Femur (tissue), 1 donor: ENCODE data around the gene RAB40B.
A peak's percentile ranks its signal among the peaks of the same experiment; 100 is the strongest.
"Not testable (repeated sequence)": the region's sequence is repeated elsewhere in the genome, so short reads cannot be mapped to it uniquely, and the experiment has no call there.

Experiments
- DNase-seq: peaks from one replicate; pipeline ENCODE4 v3.0.0-alpha.2; 2017

RAB40B gene, protein sequence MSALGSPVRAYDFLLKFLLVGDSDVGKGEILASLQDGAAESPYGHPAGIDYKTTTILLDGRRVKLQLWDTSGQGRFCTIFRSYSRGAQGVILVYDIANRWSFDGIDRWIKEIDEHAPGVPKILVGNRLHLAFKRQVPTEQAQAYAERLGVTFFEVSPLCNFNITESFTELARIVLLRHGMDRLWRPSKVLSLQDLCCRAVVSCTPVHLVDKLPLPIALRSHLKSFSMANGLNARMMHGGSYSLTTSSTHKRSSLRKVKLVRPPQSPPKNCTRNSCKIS

DNA sequence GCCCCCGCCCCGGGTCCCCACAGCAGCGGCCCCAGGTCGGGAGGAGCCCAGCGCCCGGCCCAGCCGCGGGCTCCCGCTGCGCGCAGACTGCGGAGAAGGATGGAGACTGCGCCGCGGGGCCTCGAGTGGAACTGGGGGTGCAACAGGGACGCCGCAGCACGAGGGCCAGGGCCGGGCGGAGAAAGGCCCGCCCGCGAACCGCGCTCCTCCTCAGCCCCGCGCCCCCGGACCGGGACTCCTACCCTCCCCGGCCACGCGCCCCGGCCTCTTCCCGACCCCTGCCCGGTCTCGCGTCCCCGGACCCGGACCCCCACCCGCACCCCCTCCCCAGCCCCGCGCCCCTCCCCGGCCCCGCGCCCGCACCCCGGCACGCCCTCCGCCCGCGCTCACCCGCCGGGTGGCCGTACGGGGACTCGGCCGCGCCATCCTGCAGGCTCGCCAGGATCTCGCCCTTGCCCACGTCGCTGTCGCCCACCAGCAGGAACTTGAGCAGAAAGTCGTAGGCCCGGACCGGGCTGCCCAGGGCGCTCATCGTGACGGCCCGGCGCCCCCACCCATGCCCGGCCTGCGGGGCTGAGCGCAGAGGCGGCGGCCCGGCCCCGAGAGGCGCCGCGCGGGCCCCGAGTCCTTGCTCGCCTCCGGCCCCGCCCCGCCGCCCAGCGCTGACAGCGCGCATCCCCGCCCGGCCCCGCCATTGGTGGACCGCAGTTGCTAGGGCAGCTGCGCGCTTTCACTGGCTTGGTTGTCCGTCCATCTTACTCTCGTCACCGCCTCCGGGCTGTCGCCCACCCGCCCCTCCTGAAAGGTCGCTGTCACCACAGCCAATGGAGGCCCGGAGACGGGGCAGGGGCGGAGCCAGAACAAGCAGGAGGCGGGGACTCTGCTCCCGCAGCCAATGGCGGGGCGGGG is at the start of gene RAB40B:
Gene RAB40B, minus strand, starts transcription at position 634 of the 909 bp plus-strand sequence. Its CDS starts 102 bp downstream, at position 532.
- peak; percentile 99 for DNase-seq

DNA sequence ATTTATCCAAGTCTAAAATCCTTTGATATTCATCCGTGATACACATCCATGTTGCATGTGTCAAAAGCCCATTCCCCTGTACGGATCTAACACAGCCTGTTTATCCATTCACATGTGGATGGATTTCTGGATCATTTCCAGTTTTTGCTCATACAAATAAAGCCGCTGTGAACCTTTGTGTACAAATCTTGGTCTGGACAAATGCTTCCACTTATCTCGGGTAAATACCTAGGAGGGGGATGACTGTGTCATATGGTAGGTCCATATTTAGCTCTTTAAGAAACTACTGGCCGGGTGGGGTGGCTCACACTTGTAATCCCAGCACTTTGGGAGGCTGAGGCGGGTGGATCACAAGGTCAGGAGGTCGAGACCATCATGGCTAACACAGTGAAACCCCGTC is 47.0 kb upstream of the RAB40B start:
- no peak for DNase-seq

DNA sequence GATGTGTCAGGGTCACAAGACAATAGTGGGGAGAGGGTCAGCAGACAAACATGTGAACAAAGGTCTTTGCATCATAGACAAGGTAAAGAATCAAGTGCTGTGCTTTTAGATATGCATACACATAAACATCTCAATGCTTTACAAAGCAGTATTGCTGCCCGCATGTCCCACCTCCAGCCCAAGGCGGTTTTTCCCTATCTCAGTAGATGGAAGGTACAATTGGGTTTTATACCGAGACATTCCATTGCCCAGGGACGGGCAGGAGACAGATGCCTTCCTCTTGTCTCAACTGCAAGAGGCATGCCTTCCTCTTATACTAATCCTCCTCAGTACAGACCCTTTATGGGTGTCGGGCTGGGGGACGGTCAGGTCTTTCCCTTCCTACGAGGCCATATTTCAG is 46.2 kb upstream of the RAB40B start:
- not testable (repeated sequence) for DNase-seq

DNA sequence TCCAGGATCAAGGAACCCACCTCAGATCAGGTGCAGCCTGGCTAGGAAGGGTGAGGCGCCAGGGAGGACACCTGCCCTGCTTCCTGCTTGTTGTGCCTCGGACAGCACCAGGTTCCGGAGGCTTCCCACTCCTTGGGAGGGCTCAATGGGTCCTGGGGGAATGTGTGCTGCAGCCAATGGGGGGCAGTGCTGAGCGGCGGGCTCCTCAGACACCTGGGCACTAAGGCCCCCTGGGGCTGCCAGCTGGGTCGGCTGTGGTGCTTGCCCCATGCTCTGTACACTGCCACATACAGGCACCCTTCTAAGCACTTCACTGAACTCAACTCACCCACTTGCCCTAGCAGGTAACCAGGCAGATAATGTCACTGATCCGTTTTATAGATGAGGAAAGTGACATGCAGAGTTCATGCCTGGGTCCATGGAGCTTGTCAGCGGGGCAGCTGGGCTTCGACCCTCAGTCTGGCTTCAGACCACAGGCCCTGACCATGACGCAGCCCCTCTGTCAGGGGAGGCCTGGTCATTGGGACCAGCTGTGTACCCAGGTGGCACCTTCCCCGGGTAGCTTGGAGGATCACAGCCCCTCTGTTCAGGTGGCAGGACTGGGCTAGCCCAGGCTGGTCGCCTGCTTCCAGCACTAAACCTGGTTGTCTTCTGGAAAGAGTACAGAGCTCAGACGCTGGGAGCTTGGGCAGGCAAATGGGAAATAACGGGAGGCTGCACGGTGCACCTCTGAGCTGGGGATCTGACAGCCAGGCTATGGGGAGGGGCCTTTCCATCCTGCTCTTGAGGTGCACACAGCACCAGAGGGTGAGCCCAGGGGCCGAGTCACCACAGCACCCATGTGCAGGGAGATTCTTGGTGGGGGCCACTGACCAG is 45.1 kb upstream of the RAB40B start:
- no peak for DNase-seq

DNA sequence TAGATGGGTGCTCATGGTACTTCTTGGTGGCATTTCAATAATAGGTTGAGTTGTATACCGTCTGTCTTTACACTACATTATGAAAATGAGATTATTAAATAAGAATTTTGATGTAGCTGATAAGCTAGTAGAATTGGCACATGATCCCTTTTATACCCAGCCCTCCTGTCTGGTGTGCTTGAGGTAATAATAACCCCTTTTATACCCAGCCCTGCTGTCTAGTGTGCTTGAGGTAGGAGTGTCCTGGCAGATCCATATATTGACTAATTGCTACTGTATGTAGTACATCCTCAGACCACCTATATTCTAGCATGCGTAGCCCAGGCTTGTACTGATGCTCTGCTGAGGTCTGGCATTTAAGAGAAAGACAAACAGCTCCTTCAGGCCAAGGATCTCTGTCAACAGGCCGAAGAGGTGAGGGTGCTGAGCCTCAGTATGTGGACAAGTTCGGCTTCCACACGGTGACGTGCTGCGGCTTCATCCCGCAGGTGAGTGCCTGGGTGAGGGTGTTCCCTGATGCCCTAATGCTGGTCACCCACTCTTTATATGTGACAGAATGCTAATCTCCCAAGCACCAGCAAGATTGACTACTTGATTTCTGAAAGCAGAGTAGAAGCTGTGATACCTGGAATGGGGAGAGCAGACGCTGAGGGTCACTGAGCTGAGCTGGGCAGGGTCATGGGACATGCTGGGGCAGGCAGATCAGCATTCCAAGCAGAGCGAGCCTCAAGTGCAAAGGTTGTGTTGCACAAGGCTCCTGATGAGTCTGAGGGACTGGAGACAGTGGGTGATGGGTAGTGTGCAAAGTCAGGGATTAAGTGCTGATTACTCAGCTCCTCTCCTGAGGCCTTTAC is 42.6 kb upstream of the RAB40B start:
- DNase-seq = no peak

DNA sequence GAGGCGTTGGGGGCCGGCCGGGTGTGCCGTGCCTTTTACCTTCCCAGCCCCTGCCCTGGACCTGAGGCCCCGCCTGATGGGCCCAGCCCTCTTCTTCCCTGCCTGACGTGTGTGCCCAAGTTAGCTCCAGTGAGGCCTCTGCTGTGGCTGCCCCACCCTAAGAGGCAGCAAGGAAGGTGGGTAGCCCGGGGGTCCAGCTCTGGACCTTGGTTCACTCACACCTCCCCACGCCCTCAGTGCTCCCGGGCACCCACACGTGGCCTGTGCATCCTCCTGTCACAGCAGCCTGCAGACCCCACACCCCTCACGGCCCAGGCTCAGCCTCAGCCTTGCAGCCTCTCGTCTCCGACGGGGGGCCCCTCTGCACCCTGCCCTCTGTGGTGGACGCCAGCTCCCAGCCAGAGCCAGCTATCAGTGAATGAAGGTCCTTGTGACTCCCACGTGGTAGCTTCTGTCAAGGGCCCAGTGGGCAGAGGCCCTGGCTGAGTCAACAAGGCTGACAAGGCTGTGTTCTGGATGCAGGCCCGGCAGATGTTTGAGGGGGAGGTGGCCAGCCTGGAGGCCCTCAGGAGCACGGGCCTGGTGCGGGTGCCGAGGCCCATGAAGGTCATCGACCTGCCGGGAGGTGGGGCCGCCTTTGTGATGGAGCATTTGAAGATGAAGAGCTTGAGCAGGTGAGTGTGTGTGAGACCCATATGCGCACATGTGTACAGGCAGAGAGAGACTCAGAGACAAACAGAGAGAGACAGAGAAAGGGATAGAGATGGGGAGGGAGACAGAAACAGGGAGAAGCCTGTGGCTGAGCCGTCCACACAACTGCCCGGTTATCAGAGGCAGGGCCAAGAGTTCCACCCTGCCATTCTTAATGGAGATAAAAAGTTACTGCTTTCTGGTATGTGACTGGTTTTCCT is 39.7 kb upstream of the RAB40B start:
- DNase-seq = no peak

DNA sequence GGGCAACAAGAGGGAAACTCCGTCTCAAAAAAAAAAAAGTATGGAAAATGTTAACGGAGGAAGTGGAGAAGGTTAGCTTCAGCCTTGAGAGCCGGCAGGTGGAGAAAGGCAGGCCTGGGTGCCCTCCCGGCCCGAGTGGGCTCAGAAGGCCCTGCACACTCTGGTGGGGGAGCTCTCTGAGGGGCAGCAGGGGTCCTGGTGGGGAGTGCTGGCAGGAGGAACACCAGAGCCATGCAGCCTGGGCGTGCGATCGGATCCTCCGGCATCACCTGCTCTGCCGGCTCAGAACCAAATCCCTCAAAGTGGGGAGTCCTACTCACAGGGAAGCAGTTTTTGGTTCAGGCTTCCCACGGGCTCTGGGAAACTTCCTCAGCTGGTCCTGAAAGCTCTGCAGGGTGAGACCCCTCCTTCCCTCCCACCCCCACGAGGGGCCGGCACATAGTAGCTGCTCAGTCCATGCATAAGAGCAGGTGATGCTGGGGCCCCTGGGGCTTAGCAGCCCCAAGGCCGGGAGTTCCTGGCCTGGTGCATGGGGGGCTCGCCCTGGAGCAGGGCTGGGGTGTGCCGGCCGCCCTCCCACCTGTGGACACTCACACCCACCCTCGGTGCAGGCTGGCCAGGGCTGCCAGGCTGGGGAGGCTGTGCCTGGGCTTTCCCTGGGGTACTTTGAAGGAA is 38.1 kb upstream of the RAB40B start:
- no peak for DNase-seq

DNA sequence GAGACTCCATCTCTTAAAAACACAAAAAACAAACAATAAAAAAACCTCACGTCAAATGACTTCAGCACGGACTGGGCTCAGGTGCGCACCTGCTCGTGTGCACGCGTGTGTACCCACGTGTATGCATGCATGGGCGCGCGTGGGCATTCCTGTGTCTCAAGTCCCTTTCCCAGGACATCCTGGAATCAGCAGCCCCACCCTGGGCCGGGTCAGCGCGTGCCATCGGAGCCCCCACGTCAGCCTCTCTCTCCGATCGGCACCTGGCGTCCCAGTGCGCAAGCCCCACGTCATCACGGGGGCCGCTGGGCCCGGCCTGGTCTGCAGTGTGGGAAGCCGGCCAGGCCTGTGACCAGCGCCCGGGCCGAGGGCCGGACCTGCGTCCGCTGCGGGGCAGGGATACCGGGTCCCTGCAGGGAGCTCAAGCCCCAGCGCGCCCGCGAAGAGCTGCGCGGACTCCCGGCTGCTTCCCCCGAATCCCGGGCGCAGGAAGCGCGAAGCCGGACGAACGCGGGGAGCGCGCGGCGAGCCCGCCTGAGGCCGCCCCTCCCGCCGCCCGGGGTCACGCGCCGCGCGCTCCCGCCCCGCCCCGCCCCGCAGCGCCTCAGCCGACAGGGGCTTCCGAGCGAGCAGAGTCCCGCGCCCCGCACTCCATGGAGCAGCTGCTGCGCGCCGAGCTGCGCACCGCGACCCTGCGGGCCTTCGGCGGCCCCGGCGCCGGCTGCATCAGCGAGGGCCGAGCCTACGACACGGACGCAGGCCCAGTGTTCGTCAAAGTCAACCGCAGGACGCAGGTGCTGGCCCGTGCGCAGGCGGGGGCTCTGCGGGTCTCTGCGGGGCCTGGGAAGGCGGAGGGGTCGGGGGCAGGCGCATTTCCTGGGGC is 36.7 kb upstream of the RAB40B start, which contains the start of gene FN3K:
Gene FN3K, plus strand, starts transcription at position 629 of the 880 bp plus-strand sequence. Its CDS starts 22 bp downstream, at position 651.
- DNase-seq = peak; percentile 79

DNA sequence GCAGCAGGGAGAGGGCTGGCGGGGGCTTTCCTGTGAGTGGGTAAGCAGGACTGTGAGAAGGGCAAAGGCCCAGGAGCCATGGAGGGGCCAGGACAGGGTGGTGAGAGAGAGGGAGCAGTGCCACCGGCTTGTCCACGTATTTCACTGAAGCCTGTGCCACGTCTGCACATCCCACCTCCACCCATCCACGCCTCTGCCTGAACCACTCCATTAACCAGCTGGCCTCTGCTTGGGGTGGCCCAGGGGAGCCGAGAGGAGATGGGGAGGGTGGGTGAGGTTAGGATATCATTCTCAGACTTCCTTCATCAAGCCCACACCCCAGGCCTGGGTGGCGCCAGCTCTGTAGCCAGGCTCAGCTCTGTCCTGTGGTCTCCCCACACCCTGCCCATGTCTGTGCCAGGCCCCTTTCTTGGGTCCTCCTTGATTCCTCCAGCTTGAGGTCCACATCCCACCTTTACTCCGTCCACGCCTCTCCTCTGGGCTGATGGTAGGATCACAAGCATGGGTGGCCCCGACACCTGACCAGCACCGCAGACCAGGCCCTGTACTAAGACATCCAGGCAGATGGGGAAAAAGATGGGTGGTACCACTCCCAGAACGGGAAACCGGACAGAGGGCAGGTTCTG is 33.7 kb upstream of the RAB40B start:
- DNase-seq = no peak

DNA sequence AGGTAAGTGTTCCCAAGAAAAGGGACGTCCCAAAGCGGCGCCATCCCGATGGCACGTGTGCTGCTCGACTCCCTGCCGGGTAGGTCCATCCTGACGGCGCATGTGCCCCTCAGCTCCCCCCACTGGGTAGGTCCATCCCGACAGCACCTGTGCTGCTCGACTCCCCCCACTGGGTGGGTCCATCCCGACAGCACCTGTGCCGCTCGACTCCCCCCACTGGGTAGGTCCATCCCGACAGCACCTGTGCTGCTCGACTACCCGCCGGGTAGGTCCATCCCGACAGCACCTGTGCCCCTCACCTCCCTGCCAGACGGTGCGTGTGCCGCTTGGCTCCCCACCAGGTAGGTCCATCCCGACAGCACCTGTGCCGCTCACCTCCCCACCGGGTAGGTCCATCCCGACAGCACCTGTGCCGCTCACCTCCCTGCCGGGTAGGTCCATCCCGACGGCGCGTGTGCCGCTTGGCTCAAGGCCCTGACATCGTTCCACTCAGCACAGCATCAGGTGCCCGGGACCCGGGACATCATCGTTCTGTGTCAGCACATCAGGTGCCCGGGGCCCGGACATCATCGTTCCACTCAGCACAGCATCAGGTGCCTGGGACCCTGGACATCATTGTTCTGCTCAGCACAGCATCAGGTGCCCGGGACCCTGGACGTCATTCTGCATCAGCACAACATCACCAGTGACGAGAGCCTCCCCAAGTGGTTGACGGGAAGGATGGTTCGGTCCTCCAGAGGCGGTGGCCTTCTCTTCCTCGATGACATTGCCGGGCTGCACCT is 31.2 kb upstream of the RAB40B start:
- no peak for DNase-seq

DNA sequence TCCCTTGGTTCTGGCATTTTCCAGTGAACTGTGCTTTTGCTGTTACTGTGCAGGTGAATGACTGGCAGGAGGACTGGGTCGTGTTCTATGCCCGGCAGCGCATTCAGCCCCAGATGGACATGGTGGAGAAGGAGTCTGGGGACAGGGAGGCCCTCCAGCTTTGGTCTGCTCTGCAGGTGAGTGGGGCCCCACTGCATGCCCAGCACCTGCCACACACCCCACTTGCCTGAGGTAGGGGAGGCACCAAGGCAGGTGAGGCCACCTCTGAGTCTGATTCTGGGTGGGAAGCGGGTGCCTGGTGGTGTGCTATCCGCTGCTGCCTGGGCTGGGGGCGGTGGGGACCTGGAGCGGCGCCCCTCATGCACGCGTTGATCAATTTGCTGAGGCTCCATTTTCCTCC is 27.9 kb upstream of the RAB40B start:
- DNase-seq = no peak

DNA sequence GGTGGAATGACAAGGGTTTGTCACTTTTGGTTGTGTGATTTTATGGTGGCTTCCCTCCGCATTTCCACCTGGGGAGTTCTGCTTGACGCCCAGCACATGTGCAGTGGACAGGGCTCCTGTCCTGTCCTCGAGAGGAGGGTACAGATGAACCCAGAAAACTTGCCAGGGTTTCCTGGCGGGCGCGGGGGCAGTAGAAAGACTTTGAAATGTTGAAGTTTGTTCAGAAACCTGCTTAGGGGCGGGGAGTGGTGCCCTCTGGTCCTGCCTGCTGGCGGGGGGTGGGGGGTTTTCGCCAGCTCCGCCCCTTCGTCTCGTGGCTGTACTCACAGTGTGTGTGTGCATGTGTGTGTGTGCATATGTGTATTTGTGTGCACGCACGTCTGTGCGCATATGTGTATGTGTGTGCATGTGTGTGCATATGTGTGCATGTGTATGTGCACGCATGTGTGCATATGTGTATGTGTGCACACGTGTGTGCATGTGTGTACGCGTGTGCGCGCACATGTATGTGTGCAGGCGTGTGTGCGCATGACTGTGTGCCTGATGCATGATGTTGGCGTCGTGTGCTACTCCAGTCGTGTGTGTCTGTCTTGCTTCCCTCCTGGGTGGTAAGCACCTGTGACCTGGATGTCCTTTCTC is 24.8 kb upstream of the RAB40B start:
- DNase-seq = no peak

DNA sequence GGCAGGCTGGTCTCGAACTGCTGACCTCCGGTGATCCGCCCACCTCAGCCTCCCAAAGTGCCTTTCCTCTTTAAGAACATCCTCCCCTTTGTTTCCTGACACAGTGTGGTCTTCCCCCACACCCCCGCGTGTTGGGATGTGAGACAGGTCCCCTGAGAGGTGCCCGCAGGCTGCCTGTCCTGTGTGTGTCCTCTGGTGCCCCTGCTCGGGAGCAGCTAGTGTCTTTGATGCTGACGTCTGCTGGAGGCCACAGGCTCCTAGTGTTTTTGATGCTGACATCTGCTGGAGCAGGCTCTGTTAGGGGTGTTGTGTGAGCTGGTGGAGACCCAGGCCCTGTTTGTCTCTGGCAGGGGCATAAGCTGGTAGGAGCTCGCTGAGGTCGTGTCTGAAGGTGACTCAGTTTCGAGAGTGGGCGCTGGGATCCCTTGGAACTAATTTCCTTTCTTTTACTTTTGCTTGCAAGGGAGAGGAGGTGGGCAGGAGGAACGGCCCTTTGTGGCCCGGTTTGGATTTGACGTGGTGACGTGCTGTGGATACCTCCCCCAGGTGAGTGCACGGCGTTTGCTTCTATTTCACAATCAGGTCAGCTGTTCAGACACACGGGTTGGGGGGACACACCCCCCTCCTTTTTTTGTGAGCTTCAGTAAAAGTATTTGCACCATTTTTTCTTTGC is 24.0 kb upstream of the RAB40B start:
- DNase-seq = no peak

DNA sequence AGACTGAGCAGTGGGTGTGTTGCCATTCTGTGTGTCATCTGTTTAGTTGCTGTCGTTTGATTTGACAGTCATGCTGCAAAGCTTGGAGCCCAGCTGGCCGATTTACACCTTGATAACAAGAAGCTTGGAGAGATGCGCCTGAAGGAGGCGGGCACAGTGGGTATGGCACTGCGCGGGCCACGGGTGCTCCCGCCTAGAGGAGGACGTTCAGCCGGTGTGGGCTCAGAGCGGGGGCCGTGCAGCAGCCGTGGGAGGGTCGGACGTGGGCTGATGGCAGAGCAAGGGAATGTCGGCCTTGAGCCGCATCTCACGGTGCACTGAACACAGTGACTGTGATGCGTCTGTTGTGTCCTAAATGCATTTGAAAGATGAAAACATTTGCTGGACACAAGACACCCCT is 21.7 kb upstream of the RAB40B start:
- DNase-seq = no peak

DNA sequence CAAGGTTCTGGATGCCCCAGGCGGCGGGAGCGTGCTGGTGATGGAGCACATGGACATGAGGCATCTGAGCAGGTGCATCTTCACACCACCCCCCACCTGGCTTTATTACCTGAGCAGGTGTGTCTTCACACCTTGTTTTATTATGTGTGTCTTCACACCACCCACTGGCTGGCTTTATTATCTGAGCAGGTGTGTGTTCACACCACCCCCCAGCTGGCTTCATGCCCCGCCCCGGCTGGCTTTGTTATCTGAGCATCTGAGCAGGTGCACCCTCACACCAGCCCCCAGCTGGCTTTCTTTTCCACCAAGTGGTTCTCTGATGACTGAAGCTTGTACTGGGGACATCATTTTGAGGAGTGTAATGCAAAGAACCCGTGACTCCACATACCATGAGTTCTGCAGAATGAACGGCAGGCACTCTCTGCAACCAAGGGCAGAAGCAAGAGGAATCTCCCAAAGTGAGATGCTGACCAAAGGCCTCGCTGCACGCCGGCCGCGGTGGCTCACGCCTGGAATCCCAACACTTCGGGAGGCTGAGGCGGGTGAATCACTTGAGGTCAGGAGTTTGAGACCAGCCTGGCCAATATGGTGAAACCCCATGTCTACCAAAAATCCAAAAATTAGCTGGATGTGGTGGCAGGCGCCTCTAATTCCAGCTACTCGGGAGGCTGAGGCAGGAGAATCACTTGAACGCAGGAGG is 20.6 kb upstream of the RAB40B start:
- no peak for DNase-seq
